ENCODE results near the gene SH3RF1. TPM values are rescaled to one million over a fixed set of nuclear protein-coding genes. Genes with fewer than 3 reads are reported as not detected.

Gene SH3RF1
- total RNA-seq, 1 donor = 41.9 TPM

GRCh38 chr4:169251291-169252235 is 19.2 kb downstream of the SH3RF1 start:
- DNase-seq (ENCODE audit: low read depth) = no peak

GRCh38 chr4:169250796-169251195 is 20.0 kb downstream of the SH3RF1 start:
- DNase-seq (ENCODE audit: low read depth) = no peak
- TF ChIP-seq CTCF (IDR thresholded peaks at IDR 0.05; ENCODE audit: insufficient read depth, low read depth, low read length) = no peak
- no peak overlapping the region for H3K4me3 ChIP-seq (ENCODE audit: low read depth, low read length)

More at GRCh38 chr4:169251291-169252235, 19.2 kb downstream of the SH3RF1 start:
- no peak overlapping the region for H3K4me3 ChIP-seq (ENCODE audit: low read depth, low read length)
- no peak for TF ChIP-seq CTCF (IDR thresholded peaks at IDR 0.05; ENCODE audit: insufficient read depth, low read depth, low read length)

- no peak for DNase-seq (ENCODE audit: low read depth)
- no peak for TF ChIP-seq CTCF (IDR thresholded peaks at IDR 0.05; ENCODE audit: insufficient read depth, low read depth, low read length)
- H3K4me3 ChIP-seq (ENCODE audit: low read depth, low read length) = no peak overlapping the region
These were observed 20.8 kb downstream of the SH3RF1 start for GRCh38 chr4:169249999-169250398.

- TF ChIP-seq CTCF (IDR thresholded peaks at IDR 0.05; ENCODE audit: insufficient read depth, low read depth, low read length) = no peak
- no peak for DNase-seq (ENCODE audit: low read depth)
- no peak overlapping the region for H3K4me3 ChIP-seq (ENCODE audit: low read depth, low read length)
These were observed 21.4 kb downstream of the SH3RF1 start for GRCh38 chr4:169249214-169249973.

GRCh38 chr4:169248645-169249044 is 22.1 kb downstream of the SH3RF1 start:
- H3K4me3 ChIP-seq (ENCODE audit: low read depth, low read length) = no peak overlapping the region
- no peak for TF ChIP-seq CTCF (IDR thresholded peaks at IDR 0.05; ENCODE audit: insufficient read depth, low read depth, low read length)
- DNase-seq (ENCODE audit: low read depth) = no peak

- no peak overlapping the region for H3K4me3 ChIP-seq (ENCODE audit: low read depth, low read length)
- no peak for TF ChIP-seq CTCF (IDR thresholded peaks at IDR 0.05; ENCODE audit: insufficient read depth, low read depth, low read length)
- no peak for DNase-seq (ENCODE audit: low read depth)
These were observed 23.8 kb downstream of the SH3RF1 start for GRCh38 chr4:169246957-169247396.
